Liver (tissue), 9 donors: Measurements from ENCODE around the gene TCERG1L. TPM values are rescaled to one million over a fixed set of nuclear protein-coding genes. Genes with fewer than 3 reads are reported as not detected.

Source experiments
- DNase-seq: peaks from one replicate; pipeline ENCODE4 v3.0.0-alpha.2; 2017; ENCODE audit warnings: low spot score
- H3K27ac ChIP-seq, 2 donors: one replicate each; pipeline ENCODE4 v1.7.0; 2013; ENCODE audit warnings: inconsistent platforms in 2 of 2, low read length in 2 of 2, control low read depth in 1 of 2, low read depth in 1 of 2, mild to moderate bottlenecking in 1 of 2
- H3K27me3 ChIP-seq, 4 donors: one replicate each; pipeline versions ENCODE4 v1.6.1 to v1.7.0; 2013; ENCODE audit warnings: low read length in 3 of 4, inconsistent platforms in 1 of 4, mild to moderate bottlenecking in 1 of 4, moderate library complexity in 1 of 4; ENCODE audit not compliant: control insufficient read depth in 4 of 4, insufficient read depth in 4 of 4
- H3K36me3 ChIP-seq, 4 donors: one replicate each; pipeline versions ENCODE4 v1.6.1 to v1.7.0; 2013; ENCODE audit warnings: low read length in 3 of 4, mild to moderate bottlenecking in 3 of 4, low read depth in 1 of 4, moderate library complexity in 1 of 4; ENCODE audit not compliant: control insufficient read depth in 4 of 4, insufficient read depth in 3 of 4
- H3K4me1 ChIP-seq, 4 donors: one replicate each; pipeline versions ENCODE4 v1.6.1 to v1.7.0; 2013; ENCODE audit warnings: low read length in 3 of 4, mild to moderate bottlenecking in 3 of 4, moderate library complexity in 1 of 4; ENCODE audit not compliant: control insufficient read depth in 4 of 4, insufficient read depth in 4 of 4
- H3K4me3 ChIP-seq, 3 donors: one replicate each; pipeline versions ENCODE4 v1.6.1 to v1.7.0; 2013; ENCODE audit warnings: low read length in 3 of 3, control low read depth in 1 of 3, low read depth in 1 of 3, mild to moderate bottlenecking in 1 of 3
- H3K9ac ChIP-seq, 2 donors: one replicate each; pipeline ENCODE4 v1.7.0; 2013; ENCODE audit warnings: low read length in 2 of 2, mild to moderate bottlenecking in 2 of 2, moderate library complexity in 2 of 2, control low read depth in 1 of 2, low read depth in 1 of 2
- H3K9me3 ChIP-seq, 4 donors: one replicate each; pipeline versions ENCODE4 v1.6.1 to v1.7.0; 2013; ENCODE audit warnings: low read length in 3 of 4; ENCODE audit not compliant: control insufficient read depth in 4 of 4
- EGR1 ChIP-seq, 2 donors: IDR thresholded peaks; 2 replicates each; pipeline ENCODE4 v1.6.1; 2016 to 2018; ENCODE audit warnings: antibody characterized with exemption in 2 of 2, low read depth in 2 of 2
- FOXA1 ChIP-seq: IDR thresholded peaks from 2 replicates; pipeline ENCODE4 v1.6.1; 2016; ENCODE audit warnings: antibody characterized with exemption
- FOXA2 ChIP-seq: IDR thresholded peaks from 2 replicates; pipeline ENCODE4 v1.6.1; 2016; ENCODE audit warnings: antibody characterized with exemption
- GABPA ChIP-seq, 2 donors: IDR thresholded peaks in 1 of 2; conservative IDR thresholded peaks in 1 of 2; 2 replicates each; pipeline ENCODE4 v1.6.1; 2016; ENCODE audit warnings: antibody characterized with exemption in 2 of 2, mild to moderate bottlenecking in 1 of 2, moderate library complexity in 1 of 2
- HNF4A ChIP-seq, 2 donors: conservative IDR thresholded peaks; 2 replicates each; pipeline ENCODE4 v1.6.1; 2016; ENCODE audit warnings: antibody characterized with exemption in 2 of 2, mild to moderate bottlenecking in 2 of 2
- HNF4G ChIP-seq: IDR thresholded peaks from 2 replicates; pipeline ENCODE4 v1.6.1; 2016; ENCODE audit warnings: antibody characterized with exemption
- JUND ChIP-seq, 2 donors: IDR thresholded peaks; 2 replicates each; pipeline ENCODE4 v1.6.1; 2016; ENCODE audit warnings: antibody characterized with exemption in 2 of 2
- NR2F2 ChIP-seq: IDR thresholded peaks from 2 replicates; pipeline ENCODE4 v1.6.1; 2016; ENCODE audit warnings: antibody characterized with exemption
- RAD21 ChIP-seq, 2 donors: IDR thresholded peaks; 2 replicates each; pipeline ENCODE4 v1.6.1; 2016; ENCODE audit warnings: antibody characterized with exemption in 2 of 2, mild to moderate bottlenecking in 2 of 2
- SP1 ChIP-seq: IDR thresholded peaks from 2 replicates; pipeline ENCODE4 v1.6.1; 2018; ENCODE audit warnings: antibody characterized with exemption, mild to moderate bottlenecking
- TAF1 ChIP-seq: conservative IDR thresholded peaks from 2 replicates; pipeline ENCODE4 v1.6.1; 2016; ENCODE audit warnings: antibody characterized with exemption, mild to moderate bottlenecking
- YY1 ChIP-seq: IDR thresholded peaks from 2 replicates; pipeline ENCODE4 v1.6.1; 2016; ENCODE audit warnings: antibody characterized with exemption, mild to moderate bottlenecking
- WGBS: extraction: QIAGEN DNeasy Blood & Tissue Kit; methylation state at CpG from one replicate; pipeline ENCODE4 v1.1.7; 2013; 5-methylcytosine and 5-hydroxymethylcytosine counted together
- polyA plus RNA-seq, 2 donors: library from polyadenylated mRNA; stranded (reverse) in 1 of 2; unstranded in 1 of 2; fragments of 200-250 nt in 1 of 2; fragments of >200 nt in 1 of 2; fragmentation: Nextera tagmentation in 1 of 2; extraction: Ambion mirVana in 1 of 2; gene quantifications; one replicate each; pipeline versions ENCODE4 v1.2.1 to v1.2.3, GENCODE V29; 2013 to 2015
- total RNA-seq, 2 donors: library from RNA; depleted of rRNA; stranded (reverse); fragments of >200 nt; gene quantifications; one replicate each; pipeline ENCODE4 v1.2.3, GENCODE V29; 2014
- TF ChIP-seq, protein P1 (sequence below): IDR thresholded peaks from 2 replicates; pipeline ENCODE4 v1.6.1; 2016; ENCODE audit warnings: antibody characterized with exemption, mild to moderate bottlenecking
- TF ChIP-seq, protein P2 (sequence below): fragments of 150-350 bp; IDR thresholded peaks from 2 replicates; pipeline ENCODE4 v1.5.1; 2017; ENCODE audit warnings: improper control_type of control experiment, low read depth, low read length; ENCODE audit not compliant: missing input control
- TF ChIP-seq, protein P3 (sequence below): IDR thresholded peaks from 2 replicates; pipeline ENCODE4 v1.6.1; 2016; ENCODE audit warnings: antibody characterized with exemption
- TF ChIP-seq, protein P4 (sequence below): IDR thresholded peaks from 2 replicates; pipeline ENCODE4 v1.6.1; 2016; ENCODE audit warnings: antibody characterized with exemption
- TF ChIP-seq, protein P5 (sequence below): IDR thresholded peaks from 2 replicates; pipeline ENCODE4 v1.6.1; 2016; ENCODE audit warnings: antibody characterized with exemption
- donor health status: healthy.
- donor health status: healthy.
- donor health status: healthy.
- donor health status: healthy.
- donor health status: healthy.

The TCERG1L gene
- total and polyA plus RNA-seq, 4 donors = not detected

DNA sequence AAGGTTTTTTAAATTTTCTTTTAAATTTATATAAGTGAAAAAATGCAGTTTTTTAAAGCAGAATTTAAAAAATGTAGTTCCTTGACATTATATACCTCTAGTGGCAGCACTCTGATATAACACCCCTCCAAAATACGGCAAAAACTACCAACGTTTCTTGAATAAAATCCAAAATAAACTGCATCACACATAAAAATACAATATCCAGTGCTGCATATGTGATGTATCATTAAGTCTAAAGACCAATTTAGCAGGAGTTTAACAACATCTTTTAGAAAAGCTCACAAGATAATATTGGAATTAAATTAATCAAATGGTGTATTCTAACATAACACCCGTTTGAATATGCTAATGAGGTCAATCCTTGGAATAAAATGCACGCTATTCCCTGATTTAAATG is 1.4 kb downstream of the TCERG1L start (continued):
- no peak for TF ChIP-seq JUND (IDR thresholded peaks at IDR 0.05)

DNA sequence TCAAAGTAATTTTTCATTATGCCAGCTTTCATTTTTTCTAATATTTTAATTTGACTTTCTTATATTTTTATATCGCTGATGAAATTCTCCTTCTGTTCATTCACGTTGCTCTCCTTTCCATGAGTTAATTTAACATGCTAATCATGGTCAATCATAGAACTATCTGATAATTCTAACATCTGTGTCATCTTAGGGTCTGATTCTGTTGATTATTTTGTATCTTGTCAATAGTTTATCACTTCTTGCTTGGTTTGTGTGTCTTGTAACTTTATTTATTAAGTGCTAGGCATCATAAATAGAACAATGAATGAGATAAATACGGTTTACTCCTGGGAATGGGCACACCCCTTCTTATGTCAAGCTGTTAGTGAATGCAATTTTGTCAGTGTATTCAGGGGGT is 11.0 kb downstream of the TCERG1L start:
- WGBS = 49% methylated on average over 3 of the region's 3 CpGs
- no peak for DNase-seq
- Histone ChIP-seq H3K36me3 (no peaks in the 10 kb centered on the region), H3K27ac (no peak overlapping the region), H3K27me3 (peaks cover 0 to 3% (median 0%) of the 10 kb centered on the region in 4 donors), H3K4me3 (no peak overlapping the region), H3K9me3 (peaks cover 3 to 8% (median 4%) of the 10 kb centered on the region in 4 donors), H3K4me1 (no peaks in the 10 kb centered on the region), H3K9ac (no peak overlapping the region)
- TF ChIP-seq FOXA1 = no peak
- TF ChIP-seq, protein P1, sequence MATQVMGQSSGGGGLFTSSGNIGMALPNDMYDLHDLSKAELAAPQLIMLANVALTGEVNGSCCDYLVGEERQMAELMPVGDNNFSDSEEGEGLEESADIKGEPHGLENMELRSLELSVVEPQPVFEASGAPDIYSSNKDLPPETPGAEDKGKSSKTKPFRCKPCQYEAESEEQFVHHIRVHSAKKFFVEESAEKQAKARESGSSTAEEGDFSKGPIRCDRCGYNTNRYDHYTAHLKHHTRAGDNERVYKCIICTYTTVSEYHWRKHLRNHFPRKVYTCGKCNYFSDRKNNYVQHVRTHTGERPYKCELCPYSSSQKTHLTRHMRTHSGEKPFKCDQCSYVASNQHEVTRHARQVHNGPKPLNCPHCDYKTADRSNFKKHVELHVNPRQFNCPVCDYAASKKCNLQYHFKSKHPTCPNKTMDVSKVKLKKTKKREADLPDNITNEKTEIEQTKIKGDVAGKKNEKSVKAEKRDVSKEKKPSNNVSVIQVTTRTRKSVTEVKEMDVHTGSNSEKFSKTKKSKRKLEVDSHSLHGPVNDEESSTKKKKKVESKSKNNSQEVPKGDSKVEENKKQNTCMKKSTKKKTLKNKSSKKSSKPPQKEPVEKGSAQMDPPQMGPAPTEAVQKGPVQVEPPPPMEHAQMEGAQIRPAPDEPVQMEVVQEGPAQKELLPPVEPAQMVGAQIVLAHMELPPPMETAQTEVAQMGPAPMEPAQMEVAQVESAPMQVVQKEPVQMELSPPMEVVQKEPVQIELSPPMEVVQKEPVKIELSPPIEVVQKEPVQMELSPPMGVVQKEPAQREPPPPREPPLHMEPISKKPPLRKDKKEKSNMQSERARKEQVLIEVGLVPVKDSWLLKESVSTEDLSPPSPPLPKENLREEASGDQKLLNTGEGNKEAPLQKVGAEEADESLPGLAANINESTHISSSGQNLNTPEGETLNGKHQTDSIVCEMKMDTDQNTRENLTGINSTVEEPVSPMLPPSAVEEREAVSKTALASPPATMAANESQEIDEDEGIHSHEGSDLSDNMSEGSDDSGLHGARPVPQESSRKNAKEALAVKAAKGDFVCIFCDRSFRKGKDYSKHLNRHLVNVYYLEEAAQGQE = no peak

DNA sequence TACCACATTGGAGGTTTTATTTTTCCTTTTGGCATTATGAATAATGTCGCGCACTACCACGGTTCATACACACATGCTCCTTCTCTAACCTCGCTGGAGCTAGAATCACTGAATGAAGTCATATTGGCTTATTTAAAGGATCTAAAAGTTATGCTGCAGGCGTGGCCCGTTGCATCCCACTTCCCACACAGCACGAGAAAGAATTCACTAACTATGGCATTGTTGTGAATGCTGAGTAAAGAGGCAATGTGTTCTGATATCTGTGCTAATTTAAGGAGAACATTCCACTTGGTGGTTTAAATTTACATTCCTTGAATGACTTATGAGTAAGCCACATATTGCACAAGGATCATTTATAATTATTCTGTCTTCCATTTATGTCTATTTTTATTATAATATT is 20.7 kb downstream of the TCERG1L start:
- H3K27me3 ChIP-seq = no peaks in the 10 kb centered on the region
- H3K27ac ChIP-seq = no peak overlapping the region
- no peak overlapping the region for H3K9ac ChIP-seq
- 65% methylated on average over 7 of the region's 7 CpGs for WGBS
- TF ChIP-seq EGR1 (IDR thresholded peaks at IDR 0.05; ENCODE audit: low read depth in 2 of 2) (no peak), SP1 (no peak), HNF4G (no peak), HNF4A (conservative IDR thresholded peaks at IDR 0.05) (no peak), NR2F2 (no peak), TAF1 (no peak), FOXA1 (no peak), JUND (IDR thresholded peaks at IDR 0.05) (no peak), YY1 (no peak), FOXA2 (no peak), GABPA (IDR thresholded peaks at IDR 0.05 in 1 of 2, conservative IDR thresholded peaks at IDR 0.05 in 1 of 2) (no peak), RAD21 (IDR thresholded peaks at IDR 0.05) (no peak)
- TF ChIP-seq, protein P2, sequence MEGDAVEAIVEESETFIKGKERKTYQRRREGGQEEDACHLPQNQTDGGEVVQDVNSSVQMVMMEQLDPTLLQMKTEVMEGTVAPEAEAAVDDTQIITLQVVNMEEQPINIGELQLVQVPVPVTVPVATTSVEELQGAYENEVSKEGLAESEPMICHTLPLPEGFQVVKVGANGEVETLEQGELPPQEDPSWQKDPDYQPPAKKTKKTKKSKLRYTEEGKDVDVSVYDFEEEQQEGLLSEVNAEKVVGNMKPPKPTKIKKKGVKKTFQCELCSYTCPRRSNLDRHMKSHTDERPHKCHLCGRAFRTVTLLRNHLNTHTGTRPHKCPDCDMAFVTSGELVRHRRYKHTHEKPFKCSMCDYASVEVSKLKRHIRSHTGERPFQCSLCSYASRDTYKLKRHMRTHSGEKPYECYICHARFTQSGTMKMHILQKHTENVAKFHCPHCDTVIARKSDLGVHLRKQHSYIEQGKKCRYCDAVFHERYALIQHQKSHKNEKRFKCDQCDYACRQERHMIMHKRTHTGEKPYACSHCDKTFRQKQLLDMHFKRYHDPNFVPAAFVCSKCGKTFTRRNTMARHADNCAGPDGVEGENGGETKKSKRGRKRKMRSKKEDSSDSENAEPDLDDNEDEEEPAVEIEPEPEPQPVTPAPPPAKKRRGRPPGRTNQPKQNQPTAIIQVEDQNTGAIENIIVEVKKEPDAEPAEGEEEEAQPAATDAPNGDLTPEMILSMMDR = no peak
- TF ChIP-seq, protein P3, sequence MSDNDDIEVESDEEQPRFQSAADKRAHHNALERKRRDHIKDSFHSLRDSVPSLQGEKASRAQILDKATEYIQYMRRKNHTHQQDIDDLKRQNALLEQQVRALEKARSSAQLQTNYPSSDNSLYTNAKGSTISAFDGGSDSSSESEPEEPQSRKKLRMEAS = no peak
- TF ChIP-seq, protein P4, sequence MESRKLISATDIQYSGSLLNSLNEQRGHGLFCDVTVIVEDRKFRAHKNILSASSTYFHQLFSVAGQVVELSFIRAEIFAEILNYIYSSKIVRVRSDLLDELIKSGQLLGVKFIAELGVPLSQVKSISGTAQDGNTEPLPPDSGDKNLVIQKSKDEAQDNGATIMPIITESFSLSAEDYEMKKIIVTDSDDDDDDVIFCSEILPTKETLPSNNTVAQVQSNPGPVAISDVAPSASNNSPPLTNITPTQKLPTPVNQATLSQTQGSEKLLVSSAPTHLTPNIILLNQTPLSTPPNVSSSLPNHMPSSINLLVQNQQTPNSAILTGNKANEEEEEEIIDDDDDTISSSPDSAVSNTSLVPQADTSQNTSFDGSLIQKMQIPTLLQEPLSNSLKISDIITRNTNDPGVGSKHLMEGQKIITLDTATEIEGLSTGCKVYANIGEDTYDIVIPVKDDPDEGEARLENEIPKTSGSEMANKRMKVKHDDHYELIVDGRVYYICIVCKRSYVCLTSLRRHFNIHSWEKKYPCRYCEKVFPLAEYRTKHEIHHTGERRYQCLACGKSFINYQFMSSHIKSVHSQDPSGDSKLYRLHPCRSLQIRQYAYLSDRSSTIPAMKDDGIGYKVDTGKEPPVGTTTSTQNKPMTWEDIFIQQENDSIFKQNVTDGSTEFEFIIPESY = no peak
- TF ChIP-seq, protein P5, sequence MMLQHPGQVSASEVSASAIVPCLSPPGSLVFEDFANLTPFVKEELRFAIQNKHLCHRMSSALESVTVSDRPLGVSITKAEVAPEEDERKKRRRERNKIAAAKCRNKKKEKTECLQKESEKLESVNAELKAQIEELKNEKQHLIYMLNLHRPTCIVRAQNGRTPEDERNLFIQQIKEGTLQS = no peak
- TF ChIP-seq, protein P1 = no peak
- H3K4me3 ChIP-seq = no peak overlapping the region
- no peaks in the 10 kb centered on the region for H3K36me3 ChIP-seq
- no peaks in the 10 kb centered on the region for H3K9me3 ChIP-seq
- no peak for DNase-seq
- H3K4me1 ChIP-seq = no peaks in the 10 kb centered on the region
